GM18505 (cell line): ENCODE data around the gene TMEM250.
"Not testable (repeated sequence)": the region's sequence is repeated elsewhere in the genome, so short reads cannot be mapped to it uniquely, and the experiment has no call there.

Experiments
- ATAC-seq: cut with Tn5 transposase; IDR thresholded peaks from one replicate; pipeline ENCODE4 v1.9.1; 2021; ENCODE audit not compliant: unreplicated experiment
- POLR2A ChIP-seq: IDR thresholded peaks from 4 replicates; pipeline ENCODE4 v1.6.1; 2011; ENCODE audit warnings: borderline replicate concordance; ENCODE audit not compliant: insufficient read depth, insufficient read length; ENCODE audit errors: extremely low read depth

TMEM250 gene

DNA sequence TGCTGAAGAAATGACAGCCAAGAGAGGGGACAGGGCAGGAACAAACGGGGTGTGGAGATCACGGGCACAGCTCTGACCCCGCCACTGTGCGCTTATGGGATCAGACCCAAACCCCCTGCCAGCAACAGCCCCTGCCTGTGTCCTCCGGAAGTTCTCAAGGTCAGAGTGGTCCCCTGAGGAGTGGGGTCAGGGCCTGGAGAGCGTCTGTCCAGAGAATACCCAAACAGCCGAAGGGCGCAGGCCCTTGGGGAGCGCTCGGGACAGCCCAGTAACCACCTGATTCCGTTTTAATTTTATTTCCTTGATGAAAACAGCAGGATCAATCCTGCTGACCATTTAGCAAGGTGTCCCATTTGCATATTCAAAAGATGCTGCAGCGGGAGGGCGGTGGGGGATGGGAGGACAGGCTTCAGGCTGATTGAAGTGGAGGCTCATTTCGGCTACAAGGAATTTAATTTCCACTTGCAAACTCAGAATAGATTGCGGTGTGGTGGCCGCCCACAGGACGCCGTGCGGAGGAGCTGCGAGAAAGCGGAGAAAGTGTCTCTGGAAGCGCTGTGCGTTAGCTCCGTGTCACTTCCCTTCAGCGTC lies 32.6 kb upstream of the TMEM250 start:
- no peak for ATAC-seq
- TF ChIP-seq POLR2A: no peak

- ATAC-seq: not testable (repeated sequence)
These were observed 32.1 kb upstream of the TMEM250 start for GRCh38 chr9:136150664-136151213.

DNA sequence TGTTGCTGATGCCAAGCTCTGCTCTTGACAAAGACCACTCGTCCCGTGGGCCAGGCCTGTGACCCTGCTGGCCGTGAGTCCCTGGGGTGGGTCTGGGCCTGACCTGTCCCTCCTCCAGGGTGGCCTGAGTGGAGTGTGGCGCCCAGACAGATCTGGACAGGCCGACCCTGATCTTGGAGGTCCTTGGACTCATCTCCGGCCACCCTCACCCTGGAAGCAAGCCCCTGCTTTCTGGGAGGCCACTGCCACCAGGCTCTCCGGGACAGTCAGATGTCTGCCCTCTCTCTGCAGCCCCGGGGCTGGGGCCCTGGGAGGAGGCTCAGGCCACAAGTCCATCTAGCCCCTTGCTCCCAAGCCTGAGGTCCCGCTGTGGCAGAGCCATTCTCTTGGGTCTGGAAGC lies 31.2 kb upstream of the TMEM250 start:
- no peak for ATAC-seq
- TF ChIP-seq POLR2A: no peak

GRCh38 chr9:136149337-136149736 lies 30.7 kb upstream of the TMEM250 start:
- no peak for TF ChIP-seq POLR2A
- no peak for ATAC-seq

GRCh38 chr9:136148766-136149165 lies 30.1 kb upstream of the TMEM250 start:
- no peak for ATAC-seq
- no peak for TF ChIP-seq POLR2A

DNA sequence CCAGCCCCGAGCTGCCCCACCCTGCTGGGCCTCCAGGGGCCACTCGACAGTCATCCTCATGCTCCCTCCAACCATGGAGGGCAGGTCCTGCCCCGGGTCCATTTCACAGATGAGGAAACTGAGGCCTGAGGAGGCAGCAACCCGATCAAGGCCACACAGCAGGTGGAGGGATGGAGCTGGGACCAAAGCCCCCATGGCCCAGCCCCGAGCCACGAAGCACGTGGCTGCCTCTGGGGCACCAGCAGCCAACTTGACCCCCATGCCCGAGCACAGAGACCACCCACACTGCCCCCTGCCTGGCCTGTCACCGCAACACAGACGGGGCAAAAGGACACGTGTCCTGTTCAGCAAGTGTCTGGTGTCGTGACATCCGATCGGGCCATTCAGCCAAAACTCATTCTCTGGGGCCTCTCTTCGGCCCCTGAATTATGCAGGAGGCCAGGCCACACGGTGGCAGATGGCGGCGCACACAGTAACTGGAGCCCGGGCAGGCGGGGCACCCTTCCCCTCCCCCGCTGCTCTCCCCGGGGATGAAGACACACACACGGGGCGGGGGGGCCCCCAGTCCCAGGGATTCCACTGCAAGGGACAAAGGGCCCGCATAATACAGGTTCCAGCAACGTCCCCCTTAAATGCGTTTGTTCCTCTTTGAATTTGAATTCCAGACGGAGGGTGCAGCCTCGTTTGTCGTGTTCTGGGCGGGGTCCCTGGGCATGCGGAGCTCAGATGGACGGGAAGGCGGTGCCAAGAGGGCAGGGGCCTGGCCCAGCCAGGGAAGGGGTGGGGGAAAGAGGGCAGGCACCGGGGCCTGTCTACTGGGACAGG lies 29.4 kb upstream of the TMEM250 start:
- no peak for ATAC-seq
- no peak for TF ChIP-seq POLR2A

GRCh38 chr9:136147038-136147889 lies 28.6 kb upstream of the TMEM250 start:
- no peak for ATAC-seq
- no peak for TF ChIP-seq POLR2A

GRCh38 chr9:136146126-136147037 lies 27.7 kb upstream of the TMEM250 start:
- ATAC-seq: no peak
- no peak for TF ChIP-seq POLR2A

- ATAC-seq: no peak
- no peak for TF ChIP-seq POLR2A
These were observed 26.9 kb upstream of the TMEM250 start for GRCh38 chr9:136145580-136145979.

- ATAC-seq: no peak
- TF ChIP-seq POLR2A: no peak
These were observed 25.8 kb upstream of the TMEM250 start for GRCh38 chr9:136144450-136144849.

GRCh38 chr9:136143215-136144001 lies 24.7 kb upstream of the TMEM250 start:
- ATAC-seq: no peak
- TF ChIP-seq POLR2A: no peak

DNA sequence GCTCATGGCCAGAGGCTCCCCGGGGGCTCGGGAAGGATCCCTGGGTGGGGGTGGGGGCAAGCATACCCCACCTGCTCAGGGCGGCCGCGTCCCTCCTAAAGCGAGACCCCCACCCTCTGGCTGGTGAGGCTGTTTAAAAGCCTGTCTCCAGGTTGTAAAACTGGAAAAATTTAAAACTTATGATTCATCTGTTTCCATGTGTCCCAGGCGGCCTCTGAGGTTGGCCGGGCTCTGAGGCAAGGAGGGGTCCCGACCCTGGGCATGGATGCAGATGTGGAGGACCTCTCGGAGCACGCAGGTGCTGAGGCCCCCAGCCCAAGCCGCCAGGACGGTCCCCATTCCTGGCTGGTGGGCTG lies 24.2 kb upstream of the TMEM250 start:
- ATAC-seq: no peak

More for the DNA sequence above, 24.2 kb upstream of the TMEM250 start:
- no peak for TF ChIP-seq POLR2A
